ENCODE results near the gene TBKBP1.
"Not testable (repeated sequence)": the region's sequence is repeated elsewhere in the genome, so short reads cannot be mapped to it uniquely, and the experiment has no call there.

The TBKBP1 gene

GRCh38 chr17:47735139-47735464, 41.1 kb downstream of the TBKBP1 start:
- no peak for DNase-seq

GRCh38 chr17:47735536-47736011, 41.6 kb downstream of the TBKBP1 start:
- DNase-seq = no peak

- DNase-seq = no peak
Measured at GRCh38 chr17:47736501-47737495, 42.8 kb downstream of the TBKBP1 start.

- no peak for DNase-seq
Measured at GRCh38 chr17:47738178-47738577, 44.2 kb downstream of the TBKBP1 start.

GRCh38 chr17:47739150-47739549, 45.2 kb downstream of the TBKBP1 start:
- DNase-seq = no peak

- DNase-seq = not testable (repeated sequence)
Measured at GRCh38 chr17:47739945-47740344, 46.0 kb downstream of the TBKBP1 start.

- no peak for DNase-seq
Measured at GRCh38 chr17:47741109-47741792, 47.3 kb downstream of the TBKBP1 start.

- no peak for DNase-seq
Measured at GRCh38 chr17:47741793-47742145, 47.8 kb downstream of the TBKBP1 start.

GRCh38 chr17:47742319-47743181, 48.6 kb downstream of the TBKBP1 start:
- DNase-seq = no peak

GRCh38 chr17:47744168-47745036, 50.4 kb downstream of the TBKBP1 start:
- DNase-seq = no peak

GRCh38 chr17:47745037-47745380, 51.0 kb downstream of the TBKBP1 start:
- no peak for DNase-seq

GRCh38 chr17:47751471-47751870, 57.5 kb downstream of the TBKBP1 start:
- no peak for DNase-seq

GRCh38 chr17:47757386-47757785, 63.4 kb downstream of the TBKBP1 start:
- DNase-seq = no peak

- no peak for DNase-seq
Measured at GRCh38 chr17:47760409-47761140, 66.6 kb downstream of the TBKBP1 start.
